ENCODE data around the gene ZBTB7C. TPM values are rescaled to one million over a fixed set of nuclear protein-coding genes. Genes with fewer than 3 reads are reported as not detected.

Gene ZBTB7C
- total RNA-seq, 3 donors from 2014 or later: 5.6 to 26.5 (median 6.1) TPM

DNA sequence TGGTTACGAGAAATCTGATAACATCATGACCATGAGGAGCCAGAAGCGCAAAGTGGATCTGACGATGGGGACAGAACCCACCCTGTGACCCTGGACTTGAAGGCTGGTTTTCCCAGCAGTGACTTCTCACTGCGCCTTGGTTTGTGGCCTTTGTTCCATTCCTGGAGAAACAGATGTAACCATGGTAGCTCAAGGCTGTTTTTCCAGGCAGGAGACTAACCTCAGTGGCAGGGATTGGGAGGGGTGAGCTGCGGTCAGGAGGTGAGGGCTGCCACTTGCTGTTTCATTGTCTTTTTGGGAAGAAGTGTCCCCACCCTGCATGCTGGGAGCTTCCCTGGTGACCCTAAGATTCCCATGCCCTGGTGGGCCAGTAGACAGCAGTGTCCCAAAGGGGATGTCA lies 362.3 kb downstream of the ZBTB7C start:
- no peaks in the 10 kb centered on the region for H3K27me3 ChIP-seq
- no peak overlapping the region for H3K4me3 ChIP-seq
- H3K27ac ChIP-seq: peak overlapping the region in 1 of 2 donors; percentile 5
- TF ChIP-seq, protein P1, sequence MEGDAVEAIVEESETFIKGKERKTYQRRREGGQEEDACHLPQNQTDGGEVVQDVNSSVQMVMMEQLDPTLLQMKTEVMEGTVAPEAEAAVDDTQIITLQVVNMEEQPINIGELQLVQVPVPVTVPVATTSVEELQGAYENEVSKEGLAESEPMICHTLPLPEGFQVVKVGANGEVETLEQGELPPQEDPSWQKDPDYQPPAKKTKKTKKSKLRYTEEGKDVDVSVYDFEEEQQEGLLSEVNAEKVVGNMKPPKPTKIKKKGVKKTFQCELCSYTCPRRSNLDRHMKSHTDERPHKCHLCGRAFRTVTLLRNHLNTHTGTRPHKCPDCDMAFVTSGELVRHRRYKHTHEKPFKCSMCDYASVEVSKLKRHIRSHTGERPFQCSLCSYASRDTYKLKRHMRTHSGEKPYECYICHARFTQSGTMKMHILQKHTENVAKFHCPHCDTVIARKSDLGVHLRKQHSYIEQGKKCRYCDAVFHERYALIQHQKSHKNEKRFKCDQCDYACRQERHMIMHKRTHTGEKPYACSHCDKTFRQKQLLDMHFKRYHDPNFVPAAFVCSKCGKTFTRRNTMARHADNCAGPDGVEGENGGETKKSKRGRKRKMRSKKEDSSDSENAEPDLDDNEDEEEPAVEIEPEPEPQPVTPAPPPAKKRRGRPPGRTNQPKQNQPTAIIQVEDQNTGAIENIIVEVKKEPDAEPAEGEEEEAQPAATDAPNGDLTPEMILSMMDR (IDR thresholded peaks at IDR 0.05): no peak
- TF ChIP-seq POLR2AphosphoS5 (IDR thresholded peaks at IDR 0.05) (no peak), POLR2A (IDR thresholded peaks at IDR 0.05) (no peak)
- intact Hi-C loops (cut with DNase I; ENCODE audit: low total_unique reads): loop anchor here (1.0 kb wide), 1 partner anchor 9 kb away; no protein-coding TSS in a partner anchor
- H3K4me1 ChIP-seq: no peaks in the 10 kb centered on the region
- DNase-seq (ENCODE audit: low spot score in 2 of 2): no peak
- no peaks in the 10 kb centered on the region for H3K36me3 ChIP-seq
- H3K9me3 ChIP-seq: peaks cover 0 to 4% of the 10 kb centered on the region in 2 donors

DNA sequence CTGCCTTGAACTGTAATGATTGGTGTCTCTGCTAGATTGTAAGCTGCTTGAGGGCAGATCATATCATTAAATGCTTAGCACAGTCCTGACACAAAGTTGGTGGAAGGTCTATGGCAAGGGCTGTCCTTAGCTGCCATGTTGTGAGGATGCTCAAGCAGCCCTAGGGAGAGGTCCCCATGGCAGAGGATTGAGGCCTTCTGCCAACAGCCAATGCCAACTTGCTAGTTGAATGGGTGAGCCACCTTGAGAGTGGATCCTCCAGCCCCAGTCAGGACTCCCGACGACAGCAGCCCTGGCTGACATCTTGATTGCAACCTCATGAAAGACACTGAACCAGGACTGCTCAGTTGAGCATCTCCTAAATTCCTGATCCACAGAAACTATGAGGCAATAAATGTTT lies 363.4 kb downstream of the ZBTB7C start:
- DNase-seq (ENCODE audit: low spot score in 2 of 2): no peak
- Histone ChIP-seq H3K36me3 (no peaks in the 10 kb centered on the region), H3K9me3 (peaks cover 0 to 4% of the 10 kb centered on the region in 2 donors), H3K27me3 (no peaks in the 10 kb centered on the region), H3K27ac (no peak overlapping the region), H3K4me3 (no peak overlapping the region), H3K4me1 (no peaks in the 10 kb centered on the region)
- TF ChIP-seq, protein P1 (IDR thresholded peaks at IDR 0.05): no peak
- no peak for TF ChIP-seq POLR2AphosphoS5 (IDR thresholded peaks at IDR 0.05)
- TF ChIP-seq POLR2A (IDR thresholded peaks at IDR 0.05): no peak
- intact Hi-C loops (cut with DNase I; ENCODE audit: low total_unique reads): no loop called here

DNA sequence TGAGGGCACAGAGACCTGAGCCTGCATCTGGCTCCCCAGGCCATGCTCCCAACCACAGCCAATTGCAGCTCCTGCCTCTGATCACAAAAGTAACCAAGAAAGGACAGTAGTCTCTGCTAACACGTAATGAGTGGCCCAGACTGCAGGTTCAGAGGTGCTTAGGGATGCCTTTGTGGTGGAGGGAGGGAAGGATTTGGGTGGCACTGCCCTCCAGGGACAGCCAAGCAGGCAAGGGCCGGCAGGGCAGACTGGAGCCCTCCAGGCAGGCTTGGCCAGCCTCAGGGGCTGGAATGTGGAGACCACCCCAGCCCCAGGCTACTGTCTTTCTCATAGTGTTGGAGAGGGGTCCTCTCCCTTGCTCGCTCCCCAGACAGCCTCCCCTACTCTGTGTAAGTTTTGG lies 364.2 kb downstream of the ZBTB7C start:
- no peaks in the 10 kb centered on the region for H3K4me1 ChIP-seq
- intact Hi-C loops (cut with DNase I; ENCODE audit: low total_unique reads): no loop called here
- DNase-seq (ENCODE audit: low spot score in 2 of 2): no peak

DNA sequence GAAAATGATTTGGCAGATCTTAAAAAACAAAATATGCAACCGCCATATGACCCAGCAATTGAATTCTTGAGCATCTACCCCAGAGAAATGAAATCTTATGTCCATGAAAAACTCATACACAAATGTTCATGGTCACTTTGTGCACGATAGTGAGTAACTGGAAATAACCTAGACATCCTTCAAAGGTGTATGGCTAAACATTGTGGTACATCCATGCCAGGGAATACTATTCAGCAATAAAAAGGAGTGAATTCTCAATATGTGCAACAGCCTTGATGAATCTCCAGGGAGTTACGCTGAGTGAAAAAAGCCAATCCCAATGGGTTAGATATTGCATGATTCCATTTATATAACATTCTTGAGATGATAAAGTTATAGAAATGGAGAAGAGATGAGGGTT lies 366.0 kb downstream of the ZBTB7C start:
- H3K4me3 ChIP-seq: no peak overlapping the region
- intact Hi-C loops (cut with DNase I; ENCODE audit: low total_unique reads): no loop called here
- no peak for DNase-seq (ENCODE audit: low spot score in 2 of 2)
- H3K9me3 ChIP-seq: peaks cover 0 to 4% of the 10 kb centered on the region in 2 donors
- no peaks in the 10 kb centered on the region for H3K27me3 ChIP-seq
- no peaks in the 10 kb centered on the region for H3K36me3 ChIP-seq
- H3K27ac ChIP-seq: no peak overlapping the region
- no peak for TF ChIP-seq POLR2AphosphoS5 (IDR thresholded peaks at IDR 0.05)
- TF ChIP-seq, protein P1 (IDR thresholded peaks at IDR 0.05): no peak
- H3K4me1 ChIP-seq: no peaks in the 10 kb centered on the region

More for the DNA sequence above, 364.2 kb downstream of the ZBTB7C start:
- Histone ChIP-seq H3K9me3 (peaks cover 0 to 4% of the 10 kb centered on the region in 2 donors), H3K36me3 (no peaks in the 10 kb centered on the region), H3K27ac (no peak overlapping the region), H3K27me3 (no peaks in the 10 kb centered on the region), H3K4me3 (no peak overlapping the region)
- TF ChIP-seq POLR2A (IDR thresholded peaks at IDR 0.05): no peak
- TF ChIP-seq, protein P1 (IDR thresholded peaks at IDR 0.05): no peak
- no peak for TF ChIP-seq POLR2AphosphoS5 (IDR thresholded peaks at IDR 0.05)

DNA sequence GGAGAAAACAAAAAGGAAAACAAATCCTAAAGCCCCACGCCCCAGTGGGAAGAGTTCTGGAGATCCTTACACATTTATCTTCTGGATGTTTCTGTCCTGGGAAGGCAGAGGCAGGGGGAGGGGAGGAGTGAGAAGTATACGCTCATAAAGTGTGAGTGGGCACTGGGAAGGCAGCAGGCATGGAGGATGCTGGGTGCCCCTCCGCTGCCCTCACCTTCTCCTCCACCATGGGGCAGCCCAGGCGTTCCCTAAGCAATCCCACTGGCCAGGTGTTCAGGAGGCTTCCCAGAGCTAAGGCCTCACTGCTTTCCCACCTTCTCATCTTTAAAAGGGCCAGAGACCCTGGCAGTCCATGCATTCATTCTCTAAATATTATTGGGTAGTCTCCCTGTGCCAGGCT lies 366.8 kb downstream of the ZBTB7C start:
- peaks cover 0 to 1% of the 10 kb centered on the region in 2 donors for H3K4me1 ChIP-seq
- intact Hi-C loops (cut with DNase I; ENCODE audit: low total_unique reads): no loop called here
- DNase-seq (ENCODE audit: low spot score in 2 of 2): no peak
- H3K27me3 ChIP-seq: no peaks in the 10 kb centered on the region
- no peak overlapping the region for H3K4me3 ChIP-seq
- H3K27ac ChIP-seq: no peak overlapping the region
- H3K9me3 ChIP-seq: peaks cover 0 to 4% of the 10 kb centered on the region in 2 donors
- TF ChIP-seq, protein P1 (IDR thresholded peaks at IDR 0.05): no peak
- no peak for TF ChIP-seq POLR2A (IDR thresholded peaks at IDR 0.05)
- no peaks in the 10 kb centered on the region for H3K36me3 ChIP-seq
